Head of caudate nucleus (tissue), 42 donors: Measurements from ENCODE around the gene ZBP1.

Experiments used
- DNase-seq, 42 donors: peaks; one replicate each; pipeline versions ENCODE4 v3.0.0 to v3.0.0-alpha.2; 2020 to 2021; ENCODE audit warnings: mixed read lengths in 7 of 42
- intact Hi-C: fragments of 100-400 bp; cut with DNase I; formaldehyde crosslinking; loops from one replicate; pipeline ENCODE4 v1.15.0; 2022

Gene ZBP1

GRCh38 chr20:57620274-57620990, at the start of gene ZBP1:
Gene ZBP1, minus strand, starts transcription at chr20:57620426. Its CDS starts 131 bp downstream, at chr20:57620295.
- intact Hi-C loops, result no loop called here
- peak in 4 of 42 donors; percentile 7 to 44 (median 36) for DNase-seq

- intact Hi-C loops, result no loop called here
- DNase-seq, result no peak
These were observed 49.4 kb upstream of the ZBP1 start for GRCh38 chr20:57669632-57670031.

- DNase-seq, result peak in 2 of 42 donors; percentile 2 to 50
- intact Hi-C loops, result no loop called here
These were observed 47.9 kb upstream of the ZBP1 start for GRCh38 chr20:57667924-57668782.

GRCh38 chr20:57667388-57667787, 47.2 kb upstream of the ZBP1 start:
- peak in 1 of 42 donors; percentile 1 for DNase-seq
- intact Hi-C loops, result no loop called here

GRCh38 chr20:57666834-57667157, 46.6 kb upstream of the ZBP1 start:
- DNase-seq, result no peak
- intact Hi-C loops, result no loop called here

GRCh38 chr20:57666106-57666833, 46.0 kb upstream of the ZBP1 start:
- DNase-seq, result peak in 2 of 42 donors; percentile 1 to 4
- intact Hi-C loops, result no loop called here

GRCh38 chr20:57665589-57665971, 45.4 kb upstream of the ZBP1 start:
- DNase-seq, result peak in 7 of 42 donors; percentile 1 to 30 (median 23)
- intact Hi-C loops, result no loop called here

GRCh38 chr20:57664924-57665588, 44.8 kb upstream of the ZBP1 start:
- DNase-seq, result peak in 7 of 42 donors; percentile 1 to 29 (median 2)
- intact Hi-C loops, result no loop called here

- intact Hi-C loops, result no loop called here
- peak in 17 of 42 donors; percentile 0 to 35 (median 9) for DNase-seq
These were observed 44.2 kb upstream of the ZBP1 start for GRCh38 chr20:57664476-57664875.

- DNase-seq, result peak in 28 of 42 donors; percentile 1 to 43 (median 7)
- intact Hi-C loops, result no loop called here
These were observed 43.6 kb upstream of the ZBP1 start for GRCh38 chr20:57663681-57664451.

- peak in 20 of 42 donors; percentile 0 to 24 (median 6) for DNase-seq
- intact Hi-C loops, result no loop called here
These were observed 43.0 kb upstream of the ZBP1 start for GRCh38 chr20:57663241-57663640.

- DNase-seq, result peak in 33 of 42 donors; percentile 1 to 43 (median 9)
- intact Hi-C loops, result no loop called here
These were observed 42.4 kb upstream of the ZBP1 start for GRCh38 chr20:57662456-57663240.

GRCh38 chr20:57661746-57662455, 41.7 kb upstream of the ZBP1 start:
- intact Hi-C loops, result no loop called here

GRCh38 chr20:57660922-57661745, 40.9 kb upstream of the ZBP1 start:
- intact Hi-C loops, result no loop called here
- peak in 38 of 42 donors; percentile 1 to 70 (median 36) for DNase-seq

More at GRCh38 chr20:57661746-57662455, 41.7 kb upstream of the ZBP1 start:
- peak in 27 of 42 donors; percentile 0 to 42 (median 10) for DNase-seq

GRCh38 chr20:57660181-57660921, 40.1 kb upstream of the ZBP1 start:
- DNase-seq, result peak in 3 of 42 donors; percentile 1 to 25 (median 4)
- intact Hi-C loops, result no loop called here
